SKM-1 treated with dmso at 0.1 percent for 144 hours (cell line): Measurements from ENCODE around the gene ZNF462.
"Not testable (repeated sequence)": the region's sequence is repeated elsewhere in the genome, so short reads cannot be mapped to it uniquely, and the experiment has no call there.

Source experiments
- DNase-seq: peaks from one replicate; lab custom pipeline; 2025; ENCODE audit not compliant: unreplicated experiment; lab: John Stamatoyannopoulos, UW

The ZNF462 gene

GRCh38 chr9:106862821-106863720 is at the start of gene ZNF462:
Gene ZNF462 (plus strand): TSS chr9:106863166. CDS start chr9:106923384, 60,218 bp downstream.
- peak; percentile 27 for DNase-seq

GRCh38 chr9:106816524-106816923 is 46.4 kb upstream of the ZNF462 start:
- no peak for DNase-seq

GRCh38 chr9:106818034-106818433 is 44.9 kb upstream of the ZNF462 start:
- DNase-seq = no peak

GRCh38 chr9:106820866-106821265 is 42.1 kb upstream of the ZNF462 start:
- no peak for DNase-seq

- no peak for DNase-seq
Measured at GRCh38 chr9:106828070-106828469, 34.9 kb upstream of the ZNF462 start.

- DNase-seq = no peak
Measured at GRCh38 chr9:106828965-106829364, 34.0 kb upstream of the ZNF462 start.

- no peak for DNase-seq
Measured at GRCh38 chr9:106829666-106830408, 33.1 kb upstream of the ZNF462 start.

GRCh38 chr9:106830527-106831150 is 32.3 kb upstream of the ZNF462 start:
- DNase-seq = no peak

- no peak for DNase-seq
Measured at GRCh38 chr9:106834888-106835287, 28.1 kb upstream of the ZNF462 start.

GRCh38 chr9:106835840-106836239 is 27.1 kb upstream of the ZNF462 start:
- no peak for DNase-seq

- DNase-seq = no peak
Measured at GRCh38 chr9:106843371-106843770, 19.6 kb upstream of the ZNF462 start.

- no peak for DNase-seq
Measured at GRCh38 chr9:106846307-106846706, 16.7 kb upstream of the ZNF462 start.

- DNase-seq = no peak
Measured at GRCh38 chr9:106846857-106847256, 16.1 kb upstream of the ZNF462 start.

GRCh38 chr9:106851640-106852039 is 11.3 kb upstream of the ZNF462 start:
- DNase-seq = not testable (repeated sequence)

- no peak for DNase-seq
Measured at GRCh38 chr9:106857811-106858470, 5.0 kb upstream of the ZNF462 start.

GRCh38 chr9:106859957-106860720 is 2.8 kb upstream of the ZNF462 start:
- DNase-seq = no peak

- no peak for DNase-seq
Measured at GRCh38 chr9:106860721-106861639, 2.0 kb upstream of the ZNF462 start.

- DNase-seq = no peak
Measured at GRCh38 chr9:106861640-106862109, 1.3 kb upstream of the ZNF462 start.
